HepG2 (cell line): ENCODE results near the gene AAR2. TPM values are rescaled to one million over a fixed set of nuclear protein-coding genes. Genes with fewer than 3 reads are reported as not detected.

Experiments used
- ATAC-seq: fragments of 200-7000 bp; cut with Tn5 transposase; 3 replicates; pipeline ENCODE4 v1.9.1; 2020; ENCODE audit warnings: mild to moderate bottlenecking, moderate library complexity
- BruUV-seq: library from RNA; stranded (reverse); fragments of 400-500 nt; replicated peaks from 2 replicates; lab custom pipeline; 2021; lab: Mats Ljungman, UMichigan
- CTCF ChIA-PET: fragments of 300-600 bp; formaldehyde crosslinking; extraction: SDS; loops from one replicate; lab custom pipeline; 2021; ENCODE audit warnings: low total read pairs, inconsistent platforms, low intra/inter-chr PET ratio; lab: Yijun Ruan, JAX
- POLR2A ChIA-PET: fragments of 350-600 bp; sonication (Branson Sonifier 250); formaldehyde crosslinking; loops from one replicate; lab custom pipeline; 2020; ENCODE audit warnings: antibody characterized with exemption, inconsistent platforms; lab: Yijun Ruan, JAX
- DNase-seq: peaks from one replicate; pipeline ENCODE4 v3.0.0-alpha.2; 2015; ENCODE audit warnings: low spot score
- FAIRE-seq: peaks from 3 replicates; lab custom pipeline; 2011; peaks lifted over from hg19 to GRCh38; lab: Jason Lieb, UNC
- H2AFZ ChIP-seq: one replicate; pipeline ENCODE4 v1.6.1; 2011; ENCODE audit warnings: low read length, inconsistent platforms
- H3K27ac ChIP-seq: fragments of 300-600 bp; 3 replicates; pipeline ENCODE4 v1.8.0; 2011; ENCODE audit warnings: mixed run types, mild to moderate bottlenecking, mixed read lengths, low read length, inconsistent platforms; ENCODE audit not compliant: insufficient read depth; ENCODE audit errors: extremely low read length
- H3K27me3 ChIP-seq, 2 experiments: fragments of 200-600 bp in 1 of 2; 2 replicates in 1 of 2; 3 replicates in 1 of 2; pipeline versions ENCODE4 v1.6.0 to v1.8.0; 2011; ENCODE audit warnings: low read length in 2 of 2, mild to moderate bottlenecking in 2 of 2, moderate library complexity in 2 of 2, inconsistent platforms in 1 of 2; ENCODE audit not compliant: insufficient read depth in 2 of 2, control insufficient read depth in 1 of 2
- H3K36me3 ChIP-seq, 2 experiments: fragments of 200-600 bp in 1 of 2; replicated peaks in 1 of 2; 2 replicates in 1 of 2; 3 replicates in 1 of 2; pipeline versions ENCODE4 v1.5.1 to v1.8.0; 2011; ENCODE audit warnings: low read length in 2 of 2, inconsistent platforms in 1 of 2; ENCODE audit not compliant: insufficient read depth in 2 of 2, control insufficient read depth in 1 of 2
- H3K4me1 ChIP-seq: 2 replicates; pipeline ENCODE4 v1.5.1; 2012; ENCODE audit warnings: low read length, inconsistent platforms; ENCODE audit not compliant: insufficient read depth
- H3K4me2 ChIP-seq: 2 replicates; pipeline ENCODE4 v1.6.0; 2011; ENCODE audit warnings: low read depth, low read length, inconsistent platforms
- H3K4me3 ChIP-seq, 3 experiments: fragments of 200-600 bp in 1 of 3; sonication (generic), shearing (Covaris generic) in 1 of 3; replicated peaks in 1 of 3; 2 replicates each; pipeline ENCODE4 v1.5.1; 2011 to 2016; ENCODE audit warnings: low read length in 3 of 3, inconsistent platforms in 2 of 3, low read depth in 2 of 3, mild to moderate bottlenecking in 2 of 3, control low read depth in 1 of 3, mixed read lengths in 1 of 3; ENCODE audit not compliant: insufficient read depth in 1 of 3
- H3K79me2 ChIP-seq: one replicate; pipeline ENCODE4 v1.6.1; 2011; ENCODE audit warnings: low read length, inconsistent platforms; ENCODE audit not compliant: insufficient read depth
- H3K9ac ChIP-seq: 2 replicates; pipeline ENCODE4 v1.6.0; 2011; ENCODE audit warnings: mild to moderate bottlenecking, low read depth, low read length, inconsistent platforms; ENCODE audit not compliant: insufficient read depth
- H3K9me3 ChIP-seq: 2 replicates; pipeline ENCODE4 v1.5.1; 2012; ENCODE audit warnings: mild to moderate bottlenecking, low read length
- H4K20me1 ChIP-seq: 2 replicates; pipeline ENCODE4 v1.6.0; 2011; ENCODE audit warnings: inconsistent platforms, mild to moderate bottlenecking, low read length, moderate library complexity; ENCODE audit not compliant: insufficient read depth
- CTCF ChIP-seq: sonication (generic); formaldehyde crosslinking; IDR thresholded peaks from 2 replicates; pipeline ENCODE4 v1.5.0; 2020; ENCODE audit warnings: mild to moderate bottlenecking, missing genetic modification reagents, moderate library complexity
- EEA1 ChIP-seq: sonication (generic); formaldehyde crosslinking; IDR thresholded peaks from 2 replicates; pipeline ENCODE4 v1.5.1; 2020; ENCODE audit warnings: mild to moderate bottlenecking, missing genetic modification reagents, borderline replicate concordance
- HIVEP1 ChIP-seq: sonication (generic); formaldehyde crosslinking; IDR thresholded peaks from 2 replicates; pipeline ENCODE4 v1.4.0; 2020; ENCODE audit warnings: mild to moderate bottlenecking, missing genetic modification reagents
- IKZF4 ChIP-seq: sonication (generic); formaldehyde crosslinking; IDR thresholded peaks from 2 replicates; pipeline ENCODE4 v1.5.1; 2020; ENCODE audit warnings: borderline replicate concordance, mild to moderate bottlenecking, low read depth, missing genetic modification reagents; ENCODE audit errors: not compliant biosample characterization
- LRRFIP1 ChIP-seq: sonication (generic); formaldehyde crosslinking; conservative IDR thresholded peaks from 2 replicates; pipeline ENCODE4 v1.4.0; 2020; ENCODE audit warnings: missing genetic modification reagents
- ZNF263 ChIP-seq: sonication (generic); formaldehyde crosslinking; IDR thresholded peaks from 2 replicates; pipeline ENCODE4 v1.4.0; 2020; ENCODE audit warnings: missing genetic modification reagents
- ZNF576 ChIP-seq: sonication (generic); formaldehyde crosslinking; IDR thresholded peaks from 2 replicates; pipeline ENCODE4 v1.4.0; 2020; ENCODE audit warnings: mild to moderate bottlenecking, missing genetic modification reagents
- ZNF703 ChIP-seq: sonication (generic); formaldehyde crosslinking; IDR thresholded peaks from 2 replicates; pipeline ENCODE4 v1.5.1; 2020; ENCODE audit warnings: missing genetic modification reagents, mild to moderate bottlenecking, moderate library complexity, borderline replicate concordance
- WGBS: methylation state at CpG from one replicate; pipeline ENCODE4 v1.1.6; 2017; ENCODE audit warnings: low lambda C conversion rate; 5-methylcytosine and 5-hydroxymethylcytosine counted together
- in situ Hi-C: cut with HindIII; loops from 2 replicates; pipeline ENCODE4 v1.10.0; 2017; ENCODE audit warnings: low pct_unique_long_range_greater_than_20kb; ENCODE audit not compliant: extremely low pct_ligation_motif_present
- intact Hi-C: fragments of 100-400 bp; cut with micrococcal nuclease; formaldehyde crosslinking; loops from one replicate; pipeline ENCODE4 v1.10.0; 2022; ENCODE audit not compliant: unreplicated experiment
- polyA plus RNA-seq, 8 experiments: library from polyadenylated mRNA; depleted of rRNA in 3 of 8; stranded (reverse) in 7 of 8; unstranded in 1 of 8; fragments of >200 nt; fragmentation: Illumina TruSeq in 4 of 8; extraction: Trizol in 4 of 8; gene quantifications; 2 replicates each; pipeline versions ENCODE4 v1.2.1 to v1.2.3, GENCODE V29; 2011 to 2016; ENCODE audit warnings: low read depth in 4 of 8, missing spikeins in 1 of 8, mixed read lengths in 1 of 8; ENCODE audit not compliant: insufficient read depth in 1 of 8
- total RNA-seq, 5 experiments: library from RNA; depleted of rRNA; stranded (reverse); fragments of >200 nt; fragmentation: Illumina TruSeq; extraction: Trizol; gene quantifications; 2 replicates each; pipeline ENCODE4 v1.2.3, GENCODE V29; 2016; ENCODE audit warnings: low read depth in 1 of 5
- TF ChIP-seq, protein P1 (sequence below): sonication (generic); formaldehyde crosslinking; IDR thresholded peaks from 2 replicates; pipeline ENCODE4 v1.4.0; 2020; ENCODE audit warnings: mild to moderate bottlenecking, low read depth, missing genetic modification reagents

AAR2 gene
- total and polyA plus RNA-seq, 2 of the 13 experiments (the other 11 are each of a cell fraction or from before 2014, with no cell fraction given): 45.2 to 46.2 TPM

DNA sequence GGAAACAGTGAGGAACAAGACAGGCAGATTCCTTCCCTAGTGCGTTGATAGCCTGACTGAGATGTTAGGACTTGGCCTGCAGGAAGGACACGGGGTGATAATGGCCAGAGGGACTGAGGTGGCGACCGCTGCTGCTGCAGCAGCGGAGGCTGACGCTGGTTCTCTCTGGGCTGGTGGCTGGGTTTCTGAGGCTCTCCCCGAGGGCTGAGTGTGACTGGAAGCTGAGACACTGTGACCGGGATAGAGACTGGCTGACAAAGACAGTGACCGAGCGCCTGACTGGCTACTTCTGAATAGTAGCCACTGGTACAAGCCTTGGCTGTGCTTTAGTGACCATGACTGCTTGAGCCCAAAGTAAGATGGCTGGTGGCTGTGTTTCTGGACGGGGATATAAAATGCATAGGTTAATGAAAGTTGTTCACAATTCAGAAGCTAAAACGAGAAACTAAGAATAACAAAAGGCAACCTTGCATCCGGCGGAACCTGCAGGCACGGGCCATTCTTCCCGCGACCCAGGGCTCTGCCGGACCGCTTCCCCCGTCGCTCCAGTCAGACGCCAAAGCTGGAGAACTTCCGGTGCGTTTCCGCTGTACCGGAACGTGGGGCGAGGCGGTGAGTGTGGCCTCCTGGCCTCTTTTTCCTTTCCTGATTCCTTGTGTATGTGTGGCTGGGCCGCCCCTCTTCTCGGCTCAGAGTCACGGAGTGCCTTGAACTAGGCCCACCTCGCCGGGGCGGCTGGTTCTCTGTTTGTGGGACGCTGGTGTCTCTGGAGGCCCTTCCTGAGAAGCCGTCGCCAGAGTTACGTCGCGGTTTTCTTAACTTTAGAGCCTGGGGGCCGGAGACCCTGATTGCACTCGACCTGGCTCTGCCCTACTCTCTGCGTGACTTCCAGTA is at the start of gene AAR2 (continued):
- TF ChIP-seq CTCF (CRISPR knock-in tag) (peak; percentile 43; the same call in 1 of the 2 replicates), ZNF576 (CRISPR knock-in tag) (peak; percentile 77; the same call in 1 of the 2 replicates)
- TF ChIP-seq, protein P1, sequence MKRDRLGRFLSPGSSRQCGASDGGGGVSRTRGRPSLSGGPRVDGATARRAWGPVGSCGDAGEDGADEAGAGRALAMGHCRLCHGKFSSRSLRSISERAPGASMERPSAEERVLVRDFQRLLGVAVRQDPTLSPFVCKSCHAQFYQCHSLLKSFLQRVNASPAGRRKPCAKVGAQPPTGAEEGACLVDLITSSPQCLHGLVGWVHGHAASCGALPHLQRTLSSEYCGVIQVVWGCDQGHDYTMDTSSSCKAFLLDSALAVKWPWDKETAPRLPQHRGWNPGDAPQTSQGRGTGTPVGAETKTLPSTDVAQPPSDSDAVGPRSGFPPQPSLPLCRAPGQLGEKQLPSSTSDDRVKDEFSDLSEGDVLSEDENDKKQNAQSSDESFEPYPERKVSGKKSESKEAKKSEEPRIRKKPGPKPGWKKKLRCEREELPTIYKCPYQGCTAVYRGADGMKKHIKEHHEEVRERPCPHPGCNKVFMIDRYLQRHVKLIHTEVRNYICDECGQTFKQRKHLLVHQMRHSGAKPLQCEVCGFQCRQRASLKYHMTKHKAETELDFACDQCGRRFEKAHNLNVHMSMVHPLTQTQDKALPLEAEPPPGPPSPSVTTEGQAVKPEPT (CRISPR knock-in tag): peak; percentile 94; the same call in 1 of the 2 replicates

DNA sequence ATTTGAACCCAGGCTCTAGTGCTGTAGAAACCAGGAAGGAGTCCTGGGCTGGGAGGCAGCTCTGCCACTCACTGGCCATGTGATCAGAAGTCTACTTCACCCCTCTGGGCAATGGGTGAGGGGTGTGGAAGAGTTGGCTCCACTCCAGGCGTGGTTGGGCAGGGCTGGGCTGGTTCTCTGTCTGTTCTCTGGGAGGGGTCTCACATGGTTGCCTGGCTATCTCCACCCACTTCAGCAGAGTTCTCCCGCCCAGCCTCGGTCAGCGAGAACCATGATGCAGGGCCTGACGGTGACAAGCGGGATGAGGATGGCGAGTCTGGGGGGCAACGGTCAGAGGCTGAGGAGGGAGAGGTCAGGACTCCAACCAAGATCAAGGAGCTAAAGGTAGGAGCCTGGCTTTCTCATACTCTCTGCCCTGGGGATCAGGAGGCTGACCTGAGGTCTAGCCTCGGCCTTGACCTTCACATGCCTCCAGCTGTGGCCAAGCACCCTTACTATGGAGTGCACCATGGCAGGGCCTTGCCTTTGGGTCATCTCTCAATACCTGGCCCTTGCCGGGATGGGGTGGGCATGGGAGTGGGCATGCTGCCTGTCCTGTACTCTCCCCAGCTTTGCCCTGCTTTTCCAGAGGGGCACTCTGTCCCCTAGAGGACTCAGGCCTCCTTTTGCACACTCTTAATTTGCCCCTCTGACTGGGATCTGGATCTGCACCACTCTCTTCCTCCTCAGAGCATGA is 42.1 kb upstream of the AAR2 start:
- ChIA-PET POLR2A (no interaction called here), CTCF (no interaction called here)
- Histone ChIP-seq H3K36me3 (peaks cover 37 to 54% of the 10 kb centered on the region in 2 experiments), H3K4me2 (no peak overlapping the region), H2AFZ (no peak overlapping the region), H3K4me1 (no peaks in the 10 kb centered on the region), H3K27ac (no peak overlapping the region), H3K9me3 (no peaks in the 10 kb centered on the region), H3K4me3 (no peak overlapping the region), H3K27me3 (no peaks in the 10 kb centered on the region), H4K20me1 (no peaks in the 10 kb centered on the region), H3K79me2 (no peaks in the 10 kb centered on the region), H3K9ac (no peak overlapping the region)
- DNase-seq (no peak), FAIRE-seq (no peak), ATAC-seq (no peak)
- no TSS peak for BruUV-seq
- in situ Hi-C loops: no loop called here
- no peak for TF ChIP-seq IKZF4
- peak; percentile 61 for TF ChIP-seq HIVEP1 (CRISPR knock-in tag)
- TF ChIP-seq LRRFIP1: no peak
- no peak for TF ChIP-seq EEA1 (CRISPR knock-in tag)
- no peak for TF ChIP-seq ZNF263
- TF ChIP-seq ZNF703 (CRISPR knock-in tag): no peak
- intact Hi-C loops: no loop called here
- WGBS: 96% methylated on average over 10 of the region's 10 CpGs
